Peyer's patch (tissue), 4 donors: Measurements from ENCODE around the gene MIPEP.

ENCODE experiments used
- CTCF ChIP-seq, 6 experiments: fragments of 450-650 bp in 4 of 6; fragments of 200-600 bp in 2 of 6; sonication (generic) in 1 of 6; IDR thresholded peaks; one replicate each; pipeline ENCODE4 v1.5.1; 2017 to 2019; ENCODE audit warnings: antibody characterized with exemption in 6 of 6, mild to moderate bottlenecking in 3 of 6, moderate library complexity in 1 of 6
- POLR2A ChIP-seq, 2 donors: fragments of 450-650 bp; IDR thresholded peaks; one replicate each; pipeline ENCODE4 v1.5.1; 2017; ENCODE audit warnings: antibody characterized with exemption in 2 of 2, mild to moderate bottlenecking in 2 of 2, moderate library complexity in 2 of 2

GRCh38 chr13:23923031-23923430, 33.8 kb upstream of the MIPEP start:
- no peak for TF ChIP-seq CTCF (IDR thresholded peaks at IDR 0.05)
- TF ChIP-seq POLR2A (IDR thresholded peaks at IDR 0.05): no peak
